ENCODE measurements around the gene RABGAP1.

DNA sequence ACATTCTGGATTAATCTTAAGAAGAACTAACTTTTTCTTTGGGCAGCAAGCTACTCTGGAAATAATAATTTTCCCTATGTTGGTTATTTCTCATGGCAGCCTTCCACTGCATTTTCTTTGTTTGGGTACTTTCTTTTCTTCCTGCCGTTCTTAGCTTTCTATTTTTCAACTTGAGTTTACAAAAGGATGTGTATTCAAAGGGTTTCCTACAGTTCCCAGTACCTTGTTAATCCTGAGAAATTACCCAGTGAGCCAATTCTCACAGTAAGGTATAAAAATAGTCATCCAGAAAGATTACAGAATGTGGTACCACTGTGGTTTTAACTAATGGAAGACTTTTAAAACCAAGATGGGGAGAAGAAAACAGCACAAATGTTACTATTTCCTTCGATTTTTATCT is 112.9 kb downstream of the RABGAP1 start:
- TF ChIP-seq NR2F2 (IDR thresholded peaks at IDR 0.05) (no peak), SP1 (IDR thresholded peaks at IDR 0.05) (no peak), RXRA (IDR thresholded peaks at IDR 0.05) (no peak), FOXA1 (IDR thresholded peaks at IDR 0.05) (no peak), EGR1 (IDR thresholded peaks at IDR 0.05; ENCODE audit: low read depth in 2 of 2) (no peak), HNF4G (IDR thresholded peaks at IDR 0.05) (no peak), TAF1 (conservative IDR thresholded peaks at IDR 0.05) (no peak), YY1 (IDR thresholded peaks at IDR 0.05) (no peak), GABPA (IDR thresholded peaks at IDR 0.05 in 1 of 2, conservative IDR thresholded peaks at IDR 0.05 in 1 of 2) (no peak)
- TF ChIP-seq, protein P1, sequence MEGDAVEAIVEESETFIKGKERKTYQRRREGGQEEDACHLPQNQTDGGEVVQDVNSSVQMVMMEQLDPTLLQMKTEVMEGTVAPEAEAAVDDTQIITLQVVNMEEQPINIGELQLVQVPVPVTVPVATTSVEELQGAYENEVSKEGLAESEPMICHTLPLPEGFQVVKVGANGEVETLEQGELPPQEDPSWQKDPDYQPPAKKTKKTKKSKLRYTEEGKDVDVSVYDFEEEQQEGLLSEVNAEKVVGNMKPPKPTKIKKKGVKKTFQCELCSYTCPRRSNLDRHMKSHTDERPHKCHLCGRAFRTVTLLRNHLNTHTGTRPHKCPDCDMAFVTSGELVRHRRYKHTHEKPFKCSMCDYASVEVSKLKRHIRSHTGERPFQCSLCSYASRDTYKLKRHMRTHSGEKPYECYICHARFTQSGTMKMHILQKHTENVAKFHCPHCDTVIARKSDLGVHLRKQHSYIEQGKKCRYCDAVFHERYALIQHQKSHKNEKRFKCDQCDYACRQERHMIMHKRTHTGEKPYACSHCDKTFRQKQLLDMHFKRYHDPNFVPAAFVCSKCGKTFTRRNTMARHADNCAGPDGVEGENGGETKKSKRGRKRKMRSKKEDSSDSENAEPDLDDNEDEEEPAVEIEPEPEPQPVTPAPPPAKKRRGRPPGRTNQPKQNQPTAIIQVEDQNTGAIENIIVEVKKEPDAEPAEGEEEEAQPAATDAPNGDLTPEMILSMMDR (IDR thresholded peaks at IDR 0.05; ENCODE audit: low read depth, low read length, missing input control): no peak
- TF ChIP-seq, protein P2, sequence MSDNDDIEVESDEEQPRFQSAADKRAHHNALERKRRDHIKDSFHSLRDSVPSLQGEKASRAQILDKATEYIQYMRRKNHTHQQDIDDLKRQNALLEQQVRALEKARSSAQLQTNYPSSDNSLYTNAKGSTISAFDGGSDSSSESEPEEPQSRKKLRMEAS (IDR thresholded peaks at IDR 0.05): no peak
- TF ChIP-seq, protein P3, sequence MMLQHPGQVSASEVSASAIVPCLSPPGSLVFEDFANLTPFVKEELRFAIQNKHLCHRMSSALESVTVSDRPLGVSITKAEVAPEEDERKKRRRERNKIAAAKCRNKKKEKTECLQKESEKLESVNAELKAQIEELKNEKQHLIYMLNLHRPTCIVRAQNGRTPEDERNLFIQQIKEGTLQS (IDR thresholded peaks at IDR 0.05): no peak
- TF ChIP-seq, protein P4, sequence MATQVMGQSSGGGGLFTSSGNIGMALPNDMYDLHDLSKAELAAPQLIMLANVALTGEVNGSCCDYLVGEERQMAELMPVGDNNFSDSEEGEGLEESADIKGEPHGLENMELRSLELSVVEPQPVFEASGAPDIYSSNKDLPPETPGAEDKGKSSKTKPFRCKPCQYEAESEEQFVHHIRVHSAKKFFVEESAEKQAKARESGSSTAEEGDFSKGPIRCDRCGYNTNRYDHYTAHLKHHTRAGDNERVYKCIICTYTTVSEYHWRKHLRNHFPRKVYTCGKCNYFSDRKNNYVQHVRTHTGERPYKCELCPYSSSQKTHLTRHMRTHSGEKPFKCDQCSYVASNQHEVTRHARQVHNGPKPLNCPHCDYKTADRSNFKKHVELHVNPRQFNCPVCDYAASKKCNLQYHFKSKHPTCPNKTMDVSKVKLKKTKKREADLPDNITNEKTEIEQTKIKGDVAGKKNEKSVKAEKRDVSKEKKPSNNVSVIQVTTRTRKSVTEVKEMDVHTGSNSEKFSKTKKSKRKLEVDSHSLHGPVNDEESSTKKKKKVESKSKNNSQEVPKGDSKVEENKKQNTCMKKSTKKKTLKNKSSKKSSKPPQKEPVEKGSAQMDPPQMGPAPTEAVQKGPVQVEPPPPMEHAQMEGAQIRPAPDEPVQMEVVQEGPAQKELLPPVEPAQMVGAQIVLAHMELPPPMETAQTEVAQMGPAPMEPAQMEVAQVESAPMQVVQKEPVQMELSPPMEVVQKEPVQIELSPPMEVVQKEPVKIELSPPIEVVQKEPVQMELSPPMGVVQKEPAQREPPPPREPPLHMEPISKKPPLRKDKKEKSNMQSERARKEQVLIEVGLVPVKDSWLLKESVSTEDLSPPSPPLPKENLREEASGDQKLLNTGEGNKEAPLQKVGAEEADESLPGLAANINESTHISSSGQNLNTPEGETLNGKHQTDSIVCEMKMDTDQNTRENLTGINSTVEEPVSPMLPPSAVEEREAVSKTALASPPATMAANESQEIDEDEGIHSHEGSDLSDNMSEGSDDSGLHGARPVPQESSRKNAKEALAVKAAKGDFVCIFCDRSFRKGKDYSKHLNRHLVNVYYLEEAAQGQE (IDR thresholded peaks at IDR 0.05): no peak
